GM12891 (cell line): Measurements from ENCODE around the gene C5orf22.

Experiments
- DNase-seq: peaks from one replicate; pipeline ENCODE4 v3.0.0; 2011; ENCODE audit warnings: low spot score; ENCODE audit not compliant: insufficient read length
- FAIRE-seq: peaks from 2 replicates; lab custom pipeline; 2011; peaks lifted over from hg19 to GRCh38; lab: Jason Lieb, UNC
- PAX5 ChIP-seq: IDR thresholded peaks from 2 replicates; pipeline ENCODE4 v1.6.1; 2011; ENCODE audit warnings: low read length, moderate library complexity, mild to moderate bottlenecking; ENCODE audit not compliant: insufficient read depth, severe bottlenecking
- POLR2A ChIP-seq: IDR thresholded peaks from 2 replicates; pipeline ENCODE4 v1.6.1; 2011; ENCODE audit warnings: low read depth, low read length, control low read depth
- POLR2AphosphoS5 ChIP-seq: IDR thresholded peaks from 2 replicates; pipeline ENCODE4 v1.6.1; 2011; ENCODE audit warnings: low read depth, low read length, control low read depth
- POU2F2 ChIP-seq: IDR thresholded peaks from 2 replicates; pipeline ENCODE4 v1.6.1; 2011; ENCODE audit warnings: low read depth, mild to moderate bottlenecking, control low read depth, low read length, moderate library complexity
- SPI1 ChIP-seq: IDR thresholded peaks from 2 replicates; pipeline ENCODE4 v1.6.1; 2011; ENCODE audit warnings: low read depth, low read length, control low read depth
- TAF1 ChIP-seq: IDR thresholded peaks from 2 replicates; pipeline ENCODE4 v1.6.1; 2011; ENCODE audit warnings: low read depth, low read length, control low read depth

Gene C5orf22

GRCh38 chr5:31568302-31568835 lies 36.3 kb downstream of the C5orf22 start:
- TF ChIP-seq POLR2AphosphoS5 (no peak), PAX5 (no peak), TAF1 (no peak), POLR2A (no peak), POU2F2 (no peak), SPI1 (no peak)
- no peak for DNase-seq
- FAIRE-seq, result no peak

GRCh38 chr5:31569068-31569467 lies 37.0 kb downstream of the C5orf22 start:
- no peak for TF ChIP-seq SPI1
- no peak for DNase-seq
- FAIRE-seq, result no peak

- FAIRE-seq, result peak; percentile 91
- TF ChIP-seq SPI1 (no peak), PAX5 (peak; percentile 30), POU2F2 (peak; percentile 99), POLR2AphosphoS5 (no peak)
Measured at GRCh38 chr5:31573494-31574142, 41.5 kb downstream of the C5orf22 start.

DNA sequence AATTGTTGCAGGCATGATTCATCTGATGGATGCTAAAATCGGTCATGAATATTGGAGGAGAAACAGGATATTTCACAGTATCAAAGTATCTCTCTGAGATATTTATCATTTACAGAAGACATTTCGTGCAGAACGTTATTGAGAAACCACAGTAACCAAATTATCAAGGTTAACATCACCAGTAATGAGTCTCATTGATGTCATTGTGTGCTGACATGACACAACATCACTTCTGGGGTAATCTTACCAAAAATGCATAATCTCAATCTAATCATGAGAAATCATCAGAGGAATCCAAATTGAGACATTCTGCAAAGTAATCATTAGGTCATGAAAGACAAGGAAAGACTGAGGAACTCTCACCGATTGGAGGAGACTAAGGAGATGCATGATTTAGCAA lies 42.7 kb downstream of the C5orf22 start:
- DNase-seq (no peak), FAIRE-seq (no peak)
- TF ChIP-seq TAF1, result no peak
- TF ChIP-seq POLR2A, result no peak
- TF ChIP-seq SPI1, result no peak
- no peak for TF ChIP-seq POU2F2
- no peak for TF ChIP-seq PAX5
- TF ChIP-seq POLR2AphosphoS5, result no peak

More at GRCh38 chr5:31573494-31574142, 41.5 kb downstream of the C5orf22 start:
- peak; percentile 27 for DNase-seq

GRCh38 chr5:31577438-31577837 lies 45.3 kb downstream of the C5orf22 start:
- FAIRE-seq, result no peak
- TF ChIP-seq SPI1 (no peak), POU2F2 (no peak), POLR2A (no peak), TAF1 (no peak)
- no peak for DNase-seq

DNA sequence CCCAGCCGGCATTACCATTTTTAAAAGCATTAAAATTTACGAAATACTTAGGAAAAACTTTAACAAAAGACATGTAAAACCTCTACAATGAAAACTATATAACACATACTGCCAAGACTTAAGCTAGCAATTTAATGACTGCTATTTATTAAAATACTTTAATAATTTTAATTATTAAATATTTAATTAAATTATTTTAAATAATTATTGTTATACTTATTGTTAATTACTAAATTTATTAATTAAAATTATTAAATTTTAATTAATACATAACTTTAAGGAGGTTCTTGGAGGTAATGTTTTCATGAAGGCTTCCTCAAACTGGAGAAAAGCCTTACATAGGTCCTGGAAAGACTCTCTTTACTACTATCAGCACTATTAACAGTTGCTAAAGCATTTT lies 47.5 kb downstream of the C5orf22 start:
- no peak for DNase-seq
- TF ChIP-seq SPI1 (no peak), TAF1 (no peak), PAX5 (no peak), POLR2A (no peak), POU2F2 (no peak), POLR2AphosphoS5 (no peak)
- no peak for FAIRE-seq

DNA sequence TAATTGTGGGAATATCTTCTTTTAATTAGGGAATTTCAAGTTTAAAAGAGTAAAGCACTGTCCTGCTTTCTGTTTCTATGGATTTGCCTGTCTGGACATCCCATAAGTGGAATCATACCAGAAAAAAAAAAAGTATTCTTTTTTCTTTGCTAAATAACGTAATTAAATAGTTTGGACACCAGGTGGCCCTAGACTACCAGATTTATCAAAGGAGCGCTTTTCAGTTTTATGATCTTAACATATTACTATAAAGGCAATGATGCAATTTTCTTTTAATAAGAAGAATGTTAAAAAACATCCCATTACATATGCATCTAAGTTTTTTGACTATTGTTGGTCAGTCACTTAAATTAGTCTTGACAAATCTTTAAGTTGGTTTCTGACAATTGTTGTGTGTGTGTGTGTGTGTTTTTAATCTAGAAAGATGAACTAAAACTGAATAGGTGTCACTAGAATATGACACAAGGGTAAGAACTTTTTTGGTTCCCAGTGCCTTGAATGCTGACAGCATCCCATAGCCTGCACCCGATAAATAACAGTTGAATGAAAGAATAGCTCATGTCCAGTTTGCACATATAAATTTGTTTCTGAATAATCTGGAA lies 49.5 kb downstream of the C5orf22 start:
- TF ChIP-seq TAF1 (no peak), POLR2A (no peak), POLR2AphosphoS5 (no peak), POU2F2 (no peak), SPI1 (no peak), PAX5 (no peak)
- FAIRE-seq (no peak), DNase-seq (no peak)

DNA sequence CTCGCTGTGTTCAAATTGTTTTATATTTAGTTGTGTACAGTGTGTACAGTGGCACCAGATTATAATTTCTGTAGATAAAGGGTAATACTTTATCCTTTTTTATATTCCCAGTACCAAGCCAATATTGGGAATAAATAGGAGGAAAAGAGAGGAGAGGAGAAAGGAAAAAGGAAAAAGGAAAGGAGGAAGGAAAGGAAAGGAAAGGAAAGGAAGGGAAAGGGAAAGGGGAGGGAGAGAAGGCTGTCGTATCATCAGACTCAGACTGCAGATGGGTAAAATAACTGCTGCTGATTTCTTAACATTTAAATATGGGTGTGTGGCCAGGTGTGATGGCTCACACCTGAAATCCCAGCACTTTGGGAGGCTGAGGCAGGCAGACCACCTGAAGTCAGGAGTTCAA lies 51.0 kb downstream of the C5orf22 start:
- DNase-seq, result no peak
- TF ChIP-seq PAX5, result no peak
- no peak for TF ChIP-seq TAF1
- no peak for TF ChIP-seq SPI1
- no peak for TF ChIP-seq POLR2A
- TF ChIP-seq POLR2AphosphoS5, result no peak
- no peak for TF ChIP-seq POU2F2
- FAIRE-seq, result no peak

GRCh38 chr5:31585166-31585894 lies 53.2 kb downstream of the C5orf22 start:
- FAIRE-seq, result no peak
- DNase-seq, result no peak
- no peak for TF ChIP-seq POU2F2
- no peak for TF ChIP-seq TAF1
- no peak for TF ChIP-seq POLR2AphosphoS5
- TF ChIP-seq PAX5, result no peak
- TF ChIP-seq POLR2A, result no peak
- TF ChIP-seq SPI1, result no peak
